SU-DHL-6 (cell line): ENCODE data around the gene MYO5C.

Experiments
- H2AFZ ChIP-seq: fragments of 200-600 bp; sonication (generic); 2 replicates; pipeline ENCODE4 v1.6.1; 2014; ENCODE audit warnings: low read depth, mild to moderate bottlenecking, moderate library complexity, mixed read lengths, antibody characterized with exemption, low read length; ENCODE audit not compliant: severe bottlenecking
- H3F3A ChIP-seq: fragments of 200-600 bp; shearing (Covaris generic); 2 replicates; pipeline ENCODE4 v1.6.0; 2016; ENCODE audit warnings: antibody characterized with exemption, mild to moderate bottlenecking; ENCODE audit not compliant: insufficient read depth
- H3K27ac ChIP-seq: fragments of 200-600 bp; sonication (generic); 2 replicates; pipeline ENCODE4 v1.5.1; 2016; ENCODE audit warnings: low read depth, mild to moderate bottlenecking, low read length, moderate library complexity, mixed read lengths
- H3K27me3 ChIP-seq: fragments of 200-600 bp; sonication (generic), shearing (Covaris generic); 2 replicates; pipeline ENCODE4 v1.6.0; 2014; ENCODE audit warnings: mild to moderate bottlenecking, low read length
- H3K36me3 ChIP-seq: fragments of 200-600 bp; sonication (generic); 2 replicates; pipeline ENCODE4 v1.6.1; 2014; ENCODE audit warnings: mild to moderate bottlenecking, low read length, mixed read lengths
- H3K4me2 ChIP-seq: fragments of 300-600, 200-600 bp; shearing (Covaris generic), sonication (generic); 2 replicates; pipeline ENCODE4 v1.6.0; 2014; ENCODE audit warnings: low read length, low read depth, mild to moderate bottlenecking; ENCODE audit not compliant: poor library complexity, severe bottlenecking
- H3K4me3 ChIP-seq: fragments of 200-600 bp; sonication (generic); 2 replicates; pipeline ENCODE4 v1.5.1; 2014; ENCODE audit warnings: antibody characterized with exemption, low read length, mild to moderate bottlenecking, mixed read lengths; ENCODE audit not compliant: insufficient read depth, poor library complexity, severe bottlenecking
- H3K79me2 ChIP-seq: fragments of 200-600 bp; sonication (generic); 2 replicates; pipeline ENCODE4 v1.6.1; 2014; ENCODE audit warnings: mild to moderate bottlenecking, low read length, moderate library complexity; ENCODE audit not compliant: insufficient read depth
- H3K9ac ChIP-seq: fragments of 200-600 bp; sonication (generic); 2 replicates; pipeline ENCODE4 v1.7.0; 2014; ENCODE audit warnings: mild to moderate bottlenecking, low read length
- H3K9me2 ChIP-seq: fragments of 200-600 bp; sonication (generic); replicated peaks from 2 replicates; pipeline ENCODE4 v1.6.1; 2014; ENCODE audit warnings: low read length; ENCODE audit not compliant: insufficient read depth
- H3K9me3 ChIP-seq: fragments of 200-600 bp; sonication (generic); 2 replicates; pipeline ENCODE4 v1.6.1; 2014; ENCODE audit warnings: low read length, mixed read lengths; ENCODE audit not compliant: insufficient read depth
- H4K20me1 ChIP-seq: fragments of 200-600 bp; sonication (generic); 2 replicates; pipeline ENCODE4 v1.6.1; 2014; ENCODE audit warnings: low read depth, mild to moderate bottlenecking, antibody characterized with exemption, low read length, moderate library complexity, mixed read lengths
- CTCF ChIP-seq: fragments of 200-600 bp; sonication (generic); IDR thresholded peaks from one replicate; pipeline ENCODE4 v1.5.1; 2017; ENCODE audit warnings: antibody characterized with exemption, mild to moderate bottlenecking, low read length, moderate library complexity; ENCODE audit not compliant: insufficient read depth, poor library complexity, severe bottlenecking
- EZH2phosphoT487 ChIP-seq: fragments of 200-600 bp; sonication (generic), shearing (Covaris generic); conservative IDR thresholded peaks from 2 replicates; pipeline ENCODE4 v1.6.1; 2018; ENCODE audit warnings: mild to moderate bottlenecking, antibody characterized with exemption, low read length, moderate library complexity, mixed read lengths

Gene MYO5C

GRCh38 chr15:52317022-52317421 is 21.4 kb upstream of the MYO5C start:
- no peak overlapping the region for H3K27ac ChIP-seq
- H3K79me2 ChIP-seq: no peaks in the 10 kb centered on the region
- H3K36me3 ChIP-seq: peaks cover 6% of the 10 kb centered on the region; the same call in 1 of the 2 replicates
- no peak overlapping the region for H3K4me3 ChIP-seq
- no peak overlapping the region for H3K4me2 ChIP-seq
- no peaks in the 10 kb centered on the region for H3K27me3 ChIP-seq
- H3F3A ChIP-seq: no peaks in the 10 kb centered on the region
- no peaks in the 10 kb centered on the region for H4K20me1 ChIP-seq
- no peak overlapping the region for H2AFZ ChIP-seq
- H3K9ac ChIP-seq: no peak overlapping the region
- TF ChIP-seq CTCF: no peak
- no peak for TF ChIP-seq EZH2phosphoT487
- no peaks in the 10 kb centered on the region for H3K9me2 ChIP-seq
- H3K9me3 ChIP-seq: no peaks in the 10 kb centered on the region

- no peak overlapping the region for H2AFZ ChIP-seq
- no peaks in the 10 kb centered on the region for H3K79me2 ChIP-seq
- no peaks in the 10 kb centered on the region for H3F3A ChIP-seq
- H3K9me2 ChIP-seq: no peaks in the 10 kb centered on the region
- no peak overlapping the region for H3K27ac ChIP-seq
- no peak for TF ChIP-seq EZH2phosphoT487
- TF ChIP-seq CTCF: no peak
- H3K9me3 ChIP-seq: no peaks in the 10 kb centered on the region
- no peaks in the 10 kb centered on the region for H3K27me3 ChIP-seq
- H3K9ac ChIP-seq: no peak overlapping the region
- no peaks in the 10 kb centered on the region for H4K20me1 ChIP-seq
- no peak overlapping the region for H3K4me3 ChIP-seq
- no peaks in the 10 kb centered on the region for H3K36me3 ChIP-seq
- no peak overlapping the region for H3K4me2 ChIP-seq
Measured at GRCh38 chr15:52309154-52309548, 13.5 kb upstream of the MYO5C start.

GRCh38 chr15:52308446-52309153 is 13.0 kb upstream of the MYO5C start:
- Histone ChIP-seq H3K9ac (no peak overlapping the region), H3K27ac (no peak overlapping the region)
- TF ChIP-seq EZH2phosphoT487 (no peak), CTCF (no peak)

More at GRCh38 chr15:52308446-52309153, 13.0 kb upstream of the MYO5C start:
- Histone ChIP-seq H3K79me2 (no peaks in the 10 kb centered on the region), H4K20me1 (no peaks in the 10 kb centered on the region), H3K4me2 (no peak overlapping the region), H3K9me3 (no peaks in the 10 kb centered on the region), H3K36me3 (no peaks in the 10 kb centered on the region), H3K4me3 (no peak overlapping the region), H3F3A (no peaks in the 10 kb centered on the region), H3K27me3 (no peaks in the 10 kb centered on the region), H3K9me2 (no peaks in the 10 kb centered on the region), H2AFZ (no peak overlapping the region)
